GM23248 (cell line): ENCODE data around the gene ATF4.

Experiments
- EZH2 ChIP-seq: fragments of 200-600 bp; sonication (generic); IDR thresholded peaks from 2 replicates; pipeline ENCODE4 v1.6.1; 2018; ENCODE audit warnings: antibody characterized with exemption, mild to moderate bottlenecking; ENCODE audit not compliant: insufficient read depth, poor library complexity, severe bottlenecking
- EZH2phosphoT487 ChIP-seq: fragments of 200-600 bp; sonication (generic); IDR thresholded peaks from 2 replicates; pipeline ENCODE4 v1.6.1; 2018; ENCODE audit warnings: antibody characterized with exemption, moderate library complexity, mild to moderate bottlenecking, low read depth; ENCODE audit not compliant: insufficient read depth

DNA sequence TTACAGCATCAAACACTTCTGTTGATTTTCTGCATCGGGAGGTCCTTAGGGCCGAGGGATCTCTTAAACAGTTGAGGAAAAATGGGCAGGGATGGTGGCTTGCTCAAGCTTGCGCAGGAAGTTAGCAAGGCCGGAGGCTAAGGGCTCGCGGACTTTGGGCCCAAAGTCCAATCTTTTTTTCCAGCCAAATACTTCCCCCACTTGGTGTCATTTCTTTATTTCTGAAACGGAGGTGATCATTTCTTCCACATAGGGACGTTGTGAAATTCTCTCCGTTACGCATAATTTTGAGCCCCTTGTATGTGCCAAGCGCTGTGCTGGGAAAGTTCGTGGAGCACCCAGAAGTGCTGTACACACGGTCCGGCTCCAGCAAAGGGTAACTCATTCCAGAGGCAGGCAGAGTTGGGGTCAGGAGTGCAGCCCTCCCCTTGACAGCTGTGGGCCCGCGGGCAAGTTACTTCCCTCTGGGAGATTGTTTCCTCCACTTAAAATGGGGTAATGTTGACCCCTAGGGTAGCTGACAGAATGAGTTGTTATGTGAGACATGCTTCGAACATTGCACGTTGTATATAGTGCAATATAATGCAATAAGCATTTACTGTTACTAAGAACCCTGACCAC lies 17.5 kb upstream of the ATF4 start:
- TF ChIP-seq EZH2 (no peak), EZH2phosphoT487 (no peak)
